NB4 (cell line): ENCODE data around the gene NIFK.

Experiments
- POLR2A ChIP-seq: IDR thresholded peaks from 2 replicates; pipeline ENCODE4 v1.6.1; 2011; ENCODE audit warnings: mild to moderate bottlenecking; ENCODE audit not compliant: insufficient read length; ENCODE audit errors: extremely low read depth
- TF ChIP-seq, protein P1 (sequence below): IDR thresholded peaks from one replicate; pipeline ENCODE4 v1.5.1; 2012; ENCODE audit warnings: low read depth, low read length

DNA sequence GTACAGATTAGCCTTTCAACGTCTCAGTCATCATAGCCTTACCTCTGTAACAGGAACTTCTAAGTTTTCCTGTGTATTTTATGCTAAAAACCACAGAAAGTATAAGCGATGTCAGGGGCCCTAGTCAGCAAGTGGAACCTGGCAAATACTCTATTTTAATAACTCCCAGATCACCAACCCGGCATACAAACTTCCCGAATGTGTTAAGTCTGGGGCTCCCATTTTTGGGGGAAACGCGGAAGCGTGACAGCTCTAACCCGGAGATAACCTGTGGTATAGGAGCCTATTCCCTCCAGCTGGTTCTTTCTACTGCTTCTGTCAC lies 574 bp downstream of the NIFK start:
- TF ChIP-seq POLR2A: no peak
- TF ChIP-seq, protein P1, sequence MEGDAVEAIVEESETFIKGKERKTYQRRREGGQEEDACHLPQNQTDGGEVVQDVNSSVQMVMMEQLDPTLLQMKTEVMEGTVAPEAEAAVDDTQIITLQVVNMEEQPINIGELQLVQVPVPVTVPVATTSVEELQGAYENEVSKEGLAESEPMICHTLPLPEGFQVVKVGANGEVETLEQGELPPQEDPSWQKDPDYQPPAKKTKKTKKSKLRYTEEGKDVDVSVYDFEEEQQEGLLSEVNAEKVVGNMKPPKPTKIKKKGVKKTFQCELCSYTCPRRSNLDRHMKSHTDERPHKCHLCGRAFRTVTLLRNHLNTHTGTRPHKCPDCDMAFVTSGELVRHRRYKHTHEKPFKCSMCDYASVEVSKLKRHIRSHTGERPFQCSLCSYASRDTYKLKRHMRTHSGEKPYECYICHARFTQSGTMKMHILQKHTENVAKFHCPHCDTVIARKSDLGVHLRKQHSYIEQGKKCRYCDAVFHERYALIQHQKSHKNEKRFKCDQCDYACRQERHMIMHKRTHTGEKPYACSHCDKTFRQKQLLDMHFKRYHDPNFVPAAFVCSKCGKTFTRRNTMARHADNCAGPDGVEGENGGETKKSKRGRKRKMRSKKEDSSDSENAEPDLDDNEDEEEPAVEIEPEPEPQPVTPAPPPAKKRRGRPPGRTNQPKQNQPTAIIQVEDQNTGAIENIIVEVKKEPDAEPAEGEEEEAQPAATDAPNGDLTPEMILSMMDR: no peak
